ENCODE results near the gene BMPR1B. TPM values are rescaled to one million over a fixed set of nuclear protein-coding genes. Genes with fewer than 3 reads are reported as not detected.

The BMPR1B gene
- total and polyA plus RNA-seq, 2 of the 4 experiments (the other 2 are of a cell fraction), result 0.24 to 0.90 TPM

DNA sequence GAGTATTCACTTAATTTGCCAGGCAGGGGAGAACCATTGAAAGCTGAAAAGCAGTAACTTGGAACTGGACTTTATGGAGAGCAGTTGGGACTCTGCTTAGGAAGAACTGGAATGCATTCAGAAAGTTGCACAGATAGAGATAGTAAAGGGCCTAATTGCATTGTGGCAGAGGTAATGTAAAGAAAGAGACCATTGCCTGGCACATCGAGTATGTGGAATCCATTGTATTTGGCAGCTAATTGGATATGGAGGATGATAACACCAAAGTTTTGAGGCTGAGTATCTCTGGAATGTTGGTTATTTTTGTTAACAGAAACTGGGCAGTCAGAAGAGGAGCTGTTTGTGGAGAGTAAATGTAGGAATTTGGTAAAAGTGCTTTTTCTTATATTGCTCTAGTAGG is 169.9 kb downstream of the BMPR1B start:
- no peak overlapping the region for H2BK5ac ChIP-seq (ENCODE audit: low read depth, low read length, poor library complexity, severe bottlenecking)
- H3K23ac ChIP-seq (ENCODE audit: low read depth, low read length), result no peak overlapping the region; the same call in 1 of the 2 replicates
- H3K9me1 ChIP-seq (ENCODE audit: insufficient read depth, low read length), result no peaks in the 10 kb centered on the region
- H2AK5ac ChIP-seq (ENCODE audit: low read depth, low read length), result no peak overlapping the region
- POLR2A ChIA-PET (ENCODE audit: unreplicated experiment), result no interaction called here
- peak overlapping the region; percentile 51; the same call in 1 of the 2 replicates for H3K14ac ChIP-seq (replicated peaks; ENCODE audit: low read depth, low read length)
- H3K36me3 ChIP-seq (ENCODE audit: control insufficient read depth, insufficient read depth, low read length), result no peaks in the 10 kb centered on the region
- DNase-seq (no peak), ATAC-seq (ENCODE audit: low read depth) (peak; percentile 78)
- peak overlapping the region; percentile 41 for H2BK20ac ChIP-seq (ENCODE audit: low read depth, low read length)
- in situ Hi-C loops (cut with MboI; ENCODE audit: low sequenced_read_pairs) (no loop called here), dilution Hi-C loops (cut with HindIII; ENCODE audit: low sequenced_read_pairs, unreplicated experiment) (no loop called here), intact Hi-C loops (cut with micrococcal nuclease) (no loop called here)
- no peaks in the 10 kb centered on the region for H3K79me1 ChIP-seq (ENCODE audit: low read depth in 1 of 2, low read length in 2 of 2)
- H3K18ac ChIP-seq (ENCODE audit: low read depth, low read length), result peak overlapping the region; percentile 9; the same call in 1 of the 2 replicates
- peak overlapping the region; percentile 39; the same call in 1 of the 2 replicates for H3K4ac ChIP-seq (ENCODE audit: low read depth, low read length)
- no peak for TF ChIP-seq RFX5 (IDR thresholded peaks at IDR 0.05; ENCODE audit: low read depth, low read length)
- TF ChIP-seq MAFK (IDR thresholded peaks at IDR 0.05; ENCODE audit: low read depth, low read length), result no peak
- TF ChIP-seq FOS (IDR thresholded peaks at IDR 0.05; ENCODE audit: low read depth, low read length), result no peak
- TF ChIP-seq RCOR1 (IDR thresholded peaks at IDR 0.05; ENCODE audit: insufficient replicate concordance, low read length), result no peak
- no peak for TF ChIP-seq SMC3 (IDR thresholded peaks at IDR 0.05; ENCODE audit: low read depth, low read length)
- TF ChIP-seq ELK1 (IDR thresholded peaks at IDR 0.05; ENCODE audit: borderline replicate concordance, low read depth, low read length), result no peak
- TF ChIP-seq RAD21 (IDR thresholded peaks at IDR 0.05; ENCODE audit: low read length), result no peak
- no peak for TF ChIP-seq NFE2L2 (IDR thresholded peaks at IDR 0.05; ENCODE audit: low read depth, low read length)
- TF ChIP-seq POLR2A (IDR thresholded peaks at IDR 0.05; ENCODE audit: low read depth, low read length), result no peak
- TF ChIP-seq CTCF (conservative IDR thresholded peaks at IDR 0.05; ENCODE audit: low read depth, low read length), result no peak
- no peak for TF ChIP-seq MXI1 (IDR thresholded peaks at IDR 0.05; ENCODE audit: borderline replicate concordance, low read depth, low read length)
- TF ChIP-seq CHD1 (IDR thresholded peaks at IDR 0.05; ENCODE audit: low read depth, low read length), result no peak
- no peak for TF ChIP-seq BHLHE40 (IDR thresholded peaks at IDR 0.05; ENCODE audit: low read depth, low read length)
- TF ChIP-seq MAZ (IDR thresholded peaks at IDR 0.05; ENCODE audit: borderline replicate concordance, low read depth, low read length), result no peak
- no peak for TF ChIP-seq CEBPB (IDR thresholded peaks at IDR 0.05; ENCODE audit: low read depth, low read length)
- no peak for TF ChIP-seq USF2 (IDR thresholded peaks at IDR 0.05; ENCODE audit: low read depth, low read length)
- no peaks in the 10 kb centered on the region for H4K20me1 ChIP-seq (ENCODE audit: insufficient read depth, low read length)
- no peak overlapping the region for H3K4me3 ChIP-seq (ENCODE audit: insufficient read depth, low read depth, low read length)
- no peak overlapping the region for H3K27ac ChIP-seq (ENCODE audit: insufficient read depth, low read length)
- peak overlapping the region; percentile 41 for H2BK120ac ChIP-seq (ENCODE audit: low read depth, low read length)
- H3K9me3 ChIP-seq (ENCODE audit: control insufficient read depth, insufficient read depth, low read length), result no peaks in the 10 kb centered on the region
- peak overlapping the region; percentile 10; the same call in 1 of the 2 replicates for H4K5ac ChIP-seq (ENCODE audit: low read depth, low read length)
- peak overlapping the region; percentile 42; the same call in 1 of the 2 replicates for H3K4me2 ChIP-seq (ENCODE audit: low read depth, low read length)
- H3K56ac ChIP-seq (ENCODE audit: extremely low read depth, insufficient read depth, low read length), result no peak overlapping the region
- H4K91ac ChIP-seq (ENCODE audit: insufficient read depth, low read depth, low read length), result 0 out of 2 replicates have a peak overlapping the region, but pooled peaks have one; percentile 4
- H2AK9ac ChIP-seq (replicated peaks; ENCODE audit: low read depth, low read length, poor library complexity), result no peak overlapping the region
- no TSS peak for BruUV-seq (replicated peaks)
- CTCF ChIA-PET, result interaction anchor here (1.1 kb wide), 1 partner anchor 11 kb away, joined by 3 read pairs; no protein-coding TSS in a partner anchor
- H2BK15ac ChIP-seq (ENCODE audit: low read depth, low read length), result no peak overlapping the region
- H2AFZ ChIP-seq (replicated peaks; ENCODE audit: low read length, poor library complexity), result no peak overlapping the region
- no peak overlapping the region for H3K9ac ChIP-seq (ENCODE audit: low read depth, low read length)
- H4K8ac ChIP-seq (ENCODE audit: low read depth in 2 of 2, low read length in 2 of 2), result peak overlapping the region in 1 of 2 experiments; percentile 3; a peak in 1 of 4 replicates
- whole genome bisulfite sequencing, 2 experiments (ENCODE audit: extremely low coverage in 2 of 2, insufficient read length in 1 of 2), result 20% methylated on average over 1 of the region's 1 CpG; no CpG with 5 or more reads in 1 of the 2 experiments
- no peaks in the 10 kb centered on the region for H3K27me3 ChIP-seq (ENCODE audit: control insufficient read depth, insufficient read depth, low read length)
- peaks cover 4% of the 10 kb centered on the region for H3K4me1 ChIP-seq (ENCODE audit: control insufficient read depth, insufficient read depth, low read length)

Measured in IMR-90 (cell line).